Omental fat pad (tissue), 4 donors: Measurements from ENCODE around the gene TAAR9. TPM values are rescaled to one million over a fixed set of nuclear protein-coding genes. Genes with fewer than 3 reads are reported as not detected.

Experiments
- small RNA-seq: library from RNA; depleted of rRNA; stranded (forward); fragments of <200 nt; gene quantifications from one replicate; pipeline ENCODE3, GENCODE V24; 2016
- total RNA-seq, 4 donors: library from RNA; depleted of rRNA; stranded (reverse); fragments of >200 nt; gene quantifications; one replicate each; pipeline ENCODE4 v1.1.0, GENCODE V29; 2016

Gene TAAR9
- total RNA-seq, 4 donors from 2014 or later: not detected

Small RNA genes within 50 kb of the gene (small RNA-seq; reads per million reads assigned to genes)
- gene TAAR7P: not detected

Other genes with a start within 250 kb of the TAAR9 start
- 1 to 10 TPM; 1.3 to 2.7 (median 2.0) TPM for gene MOXD1, start 136.8 kb upstream of the TAAR9 start, total RNA-seq
- 10 to 100 TPM; 36.1 to 78.3 (median 48.2) TPM for gene STX7, start 25.2 kb upstream of the TAAR9 start, total RNA-seq
- gene TAAR8, start 14.4 kb downstream of the TAAR9 start, total RNA-seq: not detected
- gene TAAR6, start 32.0 kb downstream of the TAAR9 start, total RNA-seq: not detected
- not detected for gene TAAR5, start 51.5 kb downstream of the TAAR9 start, total RNA-seq
- not detected for gene TAAR2, start 86.0 kb downstream of the TAAR9 start, total RNA-seq
- gene TAAR1, start 120.9 kb downstream of the TAAR9 start, total RNA-seq: not detected
- gene VNN1, start 175.8 kb downstream of the TAAR9 start, total RNA-seq: 10 to 100 TPM in 1 of 4 donors, 1 to 10 TPM in 3; 2.5 to 21.4 (median 6.0) TPM
- 10 to 100 TPM in 3 of 4 donors, 1 to 10 TPM in 1; 4.7 to 66.0 (median 22.5) TPM for gene VNN2, start 219.6 kb downstream of the TAAR9 start, total RNA-seq